Activated naive CD4-positive, alpha-beta T cell treated with anti-CD3 and anti-CD28 coated beads for 36 hours (primary cell): Measurements from ENCODE around the gene IDI2. TPM values are rescaled to one million over a fixed set of nuclear protein-coding genes. Genes with fewer than 3 reads are reported as not detected.
"Not testable (repeated sequence)": the region's sequence is repeated elsewhere in the genome, so short reads cannot be mapped to it uniquely, and the experiment has no call there.

Experiments
- CTCF ChIA-PET: fragments of 350-600 bp; sonication (Branson Sonifier 250); formaldehyde crosslinking; loops from one replicate; lab custom pipeline; 2021; ENCODE audit warnings: antibody characterized with exemption; lab: Charles Lee
- DNase-seq: peaks from one replicate; pipeline ENCODE4 v3.0.0-alpha.2; 2020
- H3K27ac Mint-ChIP-seq: one replicate; pipeline ENCODE4 v1.8.0; 2021; ENCODE audit warnings: mild to moderate bottlenecking, mixed read lengths
- H3K27me3 Mint-ChIP-seq: one replicate; pipeline ENCODE4 v1.8.0; 2021; ENCODE audit warnings: low read depth, mixed read lengths
- H3K36me3 Mint-ChIP-seq: one replicate; pipeline ENCODE4 v1.8.0; 2021; ENCODE audit warnings: low read depth, mixed read lengths
- H3K4me1 Mint-ChIP-seq: one replicate; pipeline ENCODE4 v1.8.0; 2021; ENCODE audit warnings: low read depth, mixed read lengths
- H3K4me3 Mint-ChIP-seq: one replicate; pipeline ENCODE4 v1.8.0; 2021; ENCODE audit warnings: mild to moderate bottlenecking, moderate library complexity, mixed read lengths
- H3K9me3 Mint-ChIP-seq: one replicate; pipeline ENCODE4 v1.8.0; 2021; ENCODE audit warnings: mixed read lengths
- intact Hi-C: fragments of 100-400 bp; cut with micrococcal nuclease; formaldehyde crosslinking; loops from one replicate; pipeline ENCODE4 v1.15.1; 2023
- total RNA-seq, 2 experiments: library from RNA; stranded (reverse); gene quantifications; one replicate each; pipeline ENCODE4 v1.2.3, GENCODE V29; 2021

The IDI2 gene
- total RNA-seq = not detected

DNA sequence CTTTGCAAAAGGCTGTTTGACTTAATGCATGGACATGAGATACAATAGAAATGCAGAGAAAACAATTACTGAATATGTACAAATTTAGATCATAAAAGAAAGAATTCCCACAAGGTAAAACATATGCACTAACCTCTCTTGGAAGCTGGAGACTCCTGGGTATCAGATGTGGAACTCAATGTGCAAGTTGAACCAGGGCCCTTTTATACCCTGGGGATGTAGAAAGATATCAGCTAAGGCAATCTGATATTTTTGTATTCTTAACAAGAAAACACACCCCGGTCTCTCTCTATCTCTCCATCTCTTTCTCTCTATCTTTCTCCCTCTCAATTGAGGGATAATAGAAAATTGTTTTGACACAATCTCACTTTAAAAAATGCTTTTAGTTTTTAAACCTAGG, at the start of gene IDI2:
Gene IDI2 (minus strand): TSS at position 177 of the 400 bp plus-strand sequence. CDS start 1,136 bp downstream, outside the sequence.
- Mint-ChIP-seq H3K36me3 (peaks cover 26% of the 10 kb centered on the region), H3K27me3 (no peaks in the 10 kb centered on the region), H3K4me1 (no peaks in the 10 kb centered on the region), H3K27ac (no peak within 1 kb of the TSS), H3K4me3 (no peak within 1 kb of the TSS), H3K9me3 (no peaks in the 10 kb centered on the region)
- intact Hi-C loops = no loop called here
- DNase-seq = no peak
- CTCF ChIA-PET = no interaction called here

DNA sequence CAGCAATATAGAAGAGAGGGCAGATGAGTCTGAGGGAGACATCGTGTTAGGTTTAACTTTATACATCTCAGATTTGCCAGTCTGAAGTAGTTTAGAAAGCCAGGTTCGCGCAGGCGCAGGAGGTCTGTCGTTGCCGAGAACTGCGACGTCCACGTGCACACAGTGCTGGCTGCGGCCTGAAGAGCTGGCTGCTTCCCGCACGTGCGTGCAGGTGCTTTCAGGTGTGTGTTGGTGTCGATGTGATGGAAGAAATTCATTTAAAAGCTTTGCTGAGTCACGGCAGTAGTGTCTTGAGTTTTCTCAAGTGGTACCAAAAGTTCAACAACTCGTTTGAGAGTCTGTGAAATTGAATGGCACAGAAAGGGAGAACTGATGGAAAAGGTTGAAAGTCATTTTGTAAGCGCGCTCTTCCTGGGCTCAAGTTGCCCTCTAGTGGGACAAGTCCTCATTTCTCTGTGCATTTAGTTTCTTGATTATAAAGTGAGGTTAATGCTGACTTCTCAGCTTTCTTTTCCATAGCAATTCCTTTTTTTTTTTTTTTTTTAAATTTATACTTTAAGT, 49.2 kb upstream of the IDI2 start:
- Mint-ChIP-seq H3K9me3 (no peaks in the 10 kb centered on the region), H3K4me3 (no peak overlapping the region), H3K36me3 (peaks cover 17% of the 10 kb centered on the region), H3K27me3 (no peaks in the 10 kb centered on the region), H3K27ac (no peak overlapping the region), H3K4me1 (peaks cover 11% of the 10 kb centered on the region)
- intact Hi-C loops = loop anchor here (5.0 kb wide), 1 partner anchor 563 kb away; no protein-coding TSS in a partner anchor
- CTCF ChIA-PET = interaction anchor here (0.7 to 1.0 kb wide), 2 partner anchors 13 to 32 kb away, joined by 3 read pairs; no protein-coding TSS in a partner anchor
- no peak for DNase-seq

DNA sequence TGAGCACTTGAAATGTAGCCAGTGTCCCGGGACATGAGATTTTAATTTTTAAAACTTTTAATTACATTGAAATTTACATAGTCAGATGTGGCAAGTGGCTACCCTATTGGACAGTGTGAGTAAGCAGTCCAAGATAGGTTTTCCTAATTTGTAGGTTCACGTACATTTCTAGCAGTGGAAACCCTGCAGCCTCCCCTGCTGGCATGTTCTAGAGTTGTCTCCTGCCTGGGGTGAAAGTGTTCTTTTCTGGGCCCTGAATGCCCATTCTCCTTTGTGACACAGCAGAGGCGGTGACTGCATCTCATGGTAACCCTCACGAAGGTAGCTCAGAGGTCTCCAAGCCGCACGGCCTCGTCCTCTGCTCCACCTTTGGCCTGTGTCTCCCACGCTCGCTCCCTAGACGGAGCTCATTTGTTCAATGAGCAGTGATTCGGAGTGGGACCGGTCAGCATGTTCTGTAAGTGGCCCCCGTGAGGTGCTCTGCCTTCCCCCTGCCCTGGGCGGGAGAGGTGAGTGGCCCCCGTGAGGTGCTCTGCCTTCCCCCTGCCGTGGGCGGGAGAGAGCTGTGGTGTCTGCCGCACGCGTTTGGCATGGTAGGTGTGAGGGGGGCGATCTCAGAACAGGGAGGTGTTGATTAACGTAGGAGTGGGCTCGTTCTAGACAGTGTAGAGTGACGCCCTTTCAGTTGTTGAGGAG, 48.5 kb upstream of the IDI2 start:
- H3K9me3 Mint-ChIP-seq = no peaks in the 10 kb centered on the region
- intact Hi-C loops = no loop called here
- no peak overlapping the region for H3K27ac Mint-ChIP-seq
- H3K4me1 Mint-ChIP-seq = peaks cover 17% of the 10 kb centered on the region
- CTCF ChIA-PET = interaction anchor here (0.7 to 1.3 kb wide), 2 partner anchors 13 to 24 kb away, joined by 3 read pairs; no protein-coding TSS in a partner anchor
- peaks cover 16% of the 10 kb centered on the region for H3K36me3 Mint-ChIP-seq
- H3K4me3 Mint-ChIP-seq = no peak overlapping the region
- H3K27me3 Mint-ChIP-seq = no peaks in the 10 kb centered on the region
- DNase-seq = no peak

- Mint-ChIP-seq H3K27ac (no peak overlapping the region), H3K36me3 (peaks cover 10% of the 10 kb centered on the region), H3K4me3 (no peak overlapping the region), H3K27me3 (no peaks in the 10 kb centered on the region), H3K4me1 (peaks cover 37% of the 10 kb centered on the region), H3K9me3 (no peaks in the 10 kb centered on the region)
- CTCF ChIA-PET = no interaction called here
- intact Hi-C loops = no loop called here
- DNase-seq = no peak
Measured at GRCh38 chr10:1070919-1071318, 45.3 kb upstream of the IDI2 start.

DNA sequence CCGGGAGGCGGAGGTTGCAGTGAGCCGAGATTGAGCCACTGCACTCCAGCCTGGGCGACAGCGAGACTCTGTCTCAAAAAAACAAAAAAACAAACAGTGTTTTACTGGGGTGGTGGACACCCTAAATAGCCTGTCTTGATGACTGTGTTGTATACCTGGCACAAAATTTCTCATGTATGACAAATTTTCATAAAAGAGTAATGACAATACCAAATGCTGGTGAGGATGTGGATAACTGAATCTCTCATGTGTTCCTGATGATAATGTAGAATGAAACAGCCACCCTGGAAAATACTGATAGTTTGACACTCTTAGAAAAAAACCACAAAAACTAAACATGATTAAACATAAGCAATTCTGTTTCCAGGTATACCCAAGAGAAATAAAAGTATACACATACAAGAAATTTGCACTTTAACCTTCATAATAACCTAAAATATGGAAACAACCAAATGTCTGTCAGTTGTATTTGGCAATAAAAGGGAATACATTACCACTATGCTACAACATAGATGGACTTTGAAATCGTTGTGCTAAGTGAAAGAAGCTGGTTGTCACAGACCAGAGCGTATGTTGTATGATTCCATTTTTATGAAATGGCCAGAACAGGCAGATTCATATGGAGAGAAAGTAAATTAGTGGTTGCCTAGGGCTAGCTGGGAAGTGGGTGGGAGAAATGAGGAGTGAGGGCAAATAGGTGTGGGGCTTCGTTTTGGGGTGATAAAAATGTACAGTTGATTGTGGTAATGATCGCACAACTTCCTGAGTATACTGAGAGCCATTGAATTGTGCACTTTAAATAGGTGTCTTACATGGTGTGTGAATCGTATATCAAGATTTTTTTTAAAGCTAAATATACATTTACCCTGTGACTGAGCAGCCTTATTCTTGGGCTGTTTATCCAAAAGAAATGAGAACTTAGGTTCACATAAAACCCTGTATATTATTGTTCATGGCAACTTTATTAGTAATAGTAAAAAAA, 43.0 kb upstream of the IDI2 start:
- Mint-ChIP-seq H3K4me3 (no peak overlapping the region), H3K27me3 (no peaks in the 10 kb centered on the region), H3K9me3 (no peaks in the 10 kb centered on the region), H3K4me1 (peaks cover 45% of the 10 kb centered on the region), H3K36me3 (peaks cover 5% of the 10 kb centered on the region), H3K27ac (no peak overlapping the region)
- DNase-seq = no peak
- intact Hi-C loops = no loop called here
- CTCF ChIA-PET = no interaction called here

- H3K27ac Mint-ChIP-seq = not testable (repeated sequence)
Measured at GRCh38 chr10:1066734-1067133, 41.1 kb upstream of the IDI2 start.

GRCh38 chr10:1064964-1065247, 39.2 kb upstream of the IDI2 start:
- Mint-ChIP-seq H3K27me3 (no peaks in the 10 kb centered on the region), H3K9me3 (no peaks in the 10 kb centered on the region), H3K4me3 (no peak overlapping the region), H3K36me3 (peaks cover 4% of the 10 kb centered on the region), H3K27ac (peak overlapping the region; percentile 5), H3K4me1 (peaks cover 78% of the 10 kb centered on the region)
- intact Hi-C loops = no loop called here
- DNase-seq = no peak
- CTCF ChIA-PET = no interaction called here

More at GRCh38 chr10:1066734-1067133, 41.1 kb upstream of the IDI2 start:
- peaks cover 64% of the 10 kb centered on the region for H3K4me1 Mint-ChIP-seq
- CTCF ChIA-PET, H3K9me3 Mint-ChIP-seq, H3K36me3 Mint-ChIP-seq, DNase-seq, H3K27me3 Mint-ChIP-seq, intact Hi-C loops, H3K4me3 Mint-ChIP-seq: not testable (repeated sequence)

- Mint-ChIP-seq H3K36me3 (peaks cover 6% of the 10 kb centered on the region), H3K9me3 (no peaks in the 10 kb centered on the region), H3K4me3 (peak overlapping the region; percentile 30), H3K27me3 (no peaks in the 10 kb centered on the region), H3K4me1 (peaks cover 77% of the 10 kb centered on the region), H3K27ac (peak overlapping the region; percentile 70)
- peak; percentile 32 for DNase-seq
- intact Hi-C loops = loop anchor here (2.0 kb wide), 1 partner anchor 15 kb away; the partner anchor contains the start of gene IDI1
- CTCF ChIA-PET = no interaction called here
Measured at GRCh38 chr10:1063232-1063865, 37.7 kb upstream of the IDI2 start.

DNA sequence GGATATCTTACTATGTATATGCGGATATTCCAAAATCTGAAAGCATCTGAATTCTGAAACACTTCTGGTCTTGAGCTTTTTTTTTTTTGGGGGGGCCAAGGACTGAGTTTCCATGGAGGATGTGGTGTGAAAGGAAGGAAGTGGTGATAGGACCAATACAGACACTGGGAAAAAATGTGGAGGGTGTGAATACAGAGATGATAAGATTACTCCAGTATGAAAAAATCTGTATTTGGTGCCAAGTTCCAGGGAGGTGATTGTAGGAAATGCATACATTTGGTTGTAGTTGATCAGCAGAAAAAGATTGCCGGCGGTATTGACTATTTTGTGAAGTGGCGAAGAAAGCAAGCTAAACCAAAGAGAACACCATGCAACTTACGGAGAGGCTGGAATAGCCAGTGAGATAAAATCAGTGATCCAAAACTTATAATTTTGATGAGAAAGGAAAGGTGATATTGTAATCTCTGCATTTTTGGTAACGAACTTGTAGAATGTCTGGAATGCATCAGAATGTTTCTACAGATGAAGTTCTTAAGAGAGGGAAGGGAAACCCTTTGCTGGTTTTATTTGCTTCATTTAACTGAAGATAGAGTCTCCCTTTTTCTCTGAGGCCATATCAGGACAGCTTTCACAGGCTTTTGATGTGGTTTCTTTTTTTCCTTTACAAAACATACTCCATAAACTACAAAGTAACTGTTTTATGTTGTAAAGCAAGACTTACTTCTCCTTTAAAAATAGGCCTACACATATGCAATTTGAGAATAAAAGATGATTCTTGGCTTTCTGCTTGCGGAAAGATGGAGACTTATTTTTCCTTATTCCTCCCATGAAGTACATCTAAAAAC, 36.5 kb upstream of the IDI2 start:
- intact Hi-C loops = loop anchor here (2.0 kb wide), 1 partner anchor 13 kb away; the partner anchor contains the start of gene IDI1
- peaks cover 78% of the 10 kb centered on the region for H3K4me1 Mint-ChIP-seq
- peak overlapping the region; percentile 70 for H3K27ac Mint-ChIP-seq
- CTCF ChIA-PET = no interaction called here
- DNase-seq = no peak
- peaks cover 8% of the 10 kb centered on the region for H3K36me3 Mint-ChIP-seq
- H3K9me3 Mint-ChIP-seq = no peaks in the 10 kb centered on the region
- peak overlapping the region; percentile 30 for H3K4me3 Mint-ChIP-seq
- H3K27me3 Mint-ChIP-seq = no peaks in the 10 kb centered on the region

- H3K4me1 Mint-ChIP-seq = peaks cover 77% of the 10 kb centered on the region
- intact Hi-C loops = loop anchor here (5.0 kb wide), 1 partner anchor 923 kb away; the partner anchor contains the start of gene ZMYND11
- H3K9me3 Mint-ChIP-seq = no peaks in the 10 kb centered on the region
- no peaks in the 10 kb centered on the region for H3K27me3 Mint-ChIP-seq
- DNase-seq = no peak
- no peak overlapping the region for H3K27ac Mint-ChIP-seq
- peaks cover 10% of the 10 kb centered on the region for H3K36me3 Mint-ChIP-seq
- H3K4me3 Mint-ChIP-seq = no peak overlapping the region
- CTCF ChIA-PET = no interaction called here
Measured at GRCh38 chr10:1059902-1060301, 34.2 kb upstream of the IDI2 start.

GRCh38 chr10:1058017-1058416, 32.4 kb upstream of the IDI2 start:
- H3K9me3 Mint-ChIP-seq = no peaks in the 10 kb centered on the region
- H3K4me3 Mint-ChIP-seq = peak overlapping the region; percentile 99
- intact Hi-C loops = loop anchor here (5.0 kb wide), 1 partner anchor 921 kb away; the partner anchor contains the start of gene ZMYND11
- H3K27ac Mint-ChIP-seq = peak overlapping the region; percentile 90
- no peaks in the 10 kb centered on the region for H3K27me3 Mint-ChIP-seq
- CTCF ChIA-PET = no interaction called here
- H3K36me3 Mint-ChIP-seq = peaks cover 14% of the 10 kb centered on the region
- DNase-seq = no peak
- H3K4me1 Mint-ChIP-seq = peaks cover 79% of the 10 kb centered on the region
